ENCODE measurements around the gene SLC27A1.

Gene SLC27A1

DNA sequence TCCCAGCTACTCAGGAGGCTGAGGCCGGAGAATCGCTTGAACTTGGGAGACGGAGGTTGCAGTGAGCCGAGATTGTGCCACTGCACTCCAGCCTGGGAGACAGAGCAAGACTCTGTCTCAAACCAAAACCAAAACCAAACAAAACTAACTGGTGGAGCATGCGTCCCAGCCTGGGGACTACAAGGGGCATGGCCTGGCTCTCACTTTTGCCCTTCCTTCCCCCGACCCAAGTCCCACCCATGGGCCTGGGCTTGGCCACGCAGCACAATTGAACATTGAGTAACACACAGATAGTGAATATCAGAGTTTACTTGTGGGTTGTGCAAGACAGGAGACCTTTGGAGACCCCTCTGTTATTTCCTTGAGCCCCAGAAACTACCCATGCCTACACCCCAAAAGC is 35.1 kb upstream of the SLC27A1 start:
- TF ChIP-seq, protein P1, sequence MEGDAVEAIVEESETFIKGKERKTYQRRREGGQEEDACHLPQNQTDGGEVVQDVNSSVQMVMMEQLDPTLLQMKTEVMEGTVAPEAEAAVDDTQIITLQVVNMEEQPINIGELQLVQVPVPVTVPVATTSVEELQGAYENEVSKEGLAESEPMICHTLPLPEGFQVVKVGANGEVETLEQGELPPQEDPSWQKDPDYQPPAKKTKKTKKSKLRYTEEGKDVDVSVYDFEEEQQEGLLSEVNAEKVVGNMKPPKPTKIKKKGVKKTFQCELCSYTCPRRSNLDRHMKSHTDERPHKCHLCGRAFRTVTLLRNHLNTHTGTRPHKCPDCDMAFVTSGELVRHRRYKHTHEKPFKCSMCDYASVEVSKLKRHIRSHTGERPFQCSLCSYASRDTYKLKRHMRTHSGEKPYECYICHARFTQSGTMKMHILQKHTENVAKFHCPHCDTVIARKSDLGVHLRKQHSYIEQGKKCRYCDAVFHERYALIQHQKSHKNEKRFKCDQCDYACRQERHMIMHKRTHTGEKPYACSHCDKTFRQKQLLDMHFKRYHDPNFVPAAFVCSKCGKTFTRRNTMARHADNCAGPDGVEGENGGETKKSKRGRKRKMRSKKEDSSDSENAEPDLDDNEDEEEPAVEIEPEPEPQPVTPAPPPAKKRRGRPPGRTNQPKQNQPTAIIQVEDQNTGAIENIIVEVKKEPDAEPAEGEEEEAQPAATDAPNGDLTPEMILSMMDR (IDR thresholded peaks at IDR 0.05; ENCODE audit: extremely low read depth, insufficient read depth, missing control alignments), result no peak
- no peak for DNase-seq (ENCODE audit: low spot score)
- in situ Hi-C loops (cut with MboI; ENCODE audit: low pct_unique_long_range_greater_than_20kb, low sequenced_read_pairs, unreplicated experiment), result no loop called here

- no peak for DNase-seq (ENCODE audit: low spot score)
- TF ChIP-seq, protein P1 (IDR thresholded peaks at IDR 0.05; ENCODE audit: extremely low read depth, insufficient read depth, missing control alignments), result no peak
- in situ Hi-C loops (cut with MboI; ENCODE audit: low pct_unique_long_range_greater_than_20kb, low sequenced_read_pairs, unreplicated experiment), result no loop called here
Measured at GRCh38 chr19:17436094-17436873, 34.0 kb upstream of the SLC27A1 start.

GRCh38 chr19:17436874-17437267 is 33.5 kb upstream of the SLC27A1 start:
- TF ChIP-seq, protein P1 (IDR thresholded peaks at IDR 0.05; ENCODE audit: extremely low read depth, insufficient read depth, missing control alignments), result no peak
- DNase-seq (ENCODE audit: low spot score), result no peak
- in situ Hi-C loops (cut with MboI; ENCODE audit: low pct_unique_long_range_greater_than_20kb, low sequenced_read_pairs, unreplicated experiment), result no loop called here

- TF ChIP-seq, protein P1 (IDR thresholded peaks at IDR 0.05; ENCODE audit: extremely low read depth, insufficient read depth, missing control alignments), result peak; percentile 59
- peak; percentile 58 for DNase-seq (ENCODE audit: low spot score)
- in situ Hi-C loops (cut with MboI; ENCODE audit: low pct_unique_long_range_greater_than_20kb, low sequenced_read_pairs, unreplicated experiment), result no loop called here
Measured at GRCh38 chr19:17441241-17442021, 28.9 kb upstream of the SLC27A1 start.

DNA sequence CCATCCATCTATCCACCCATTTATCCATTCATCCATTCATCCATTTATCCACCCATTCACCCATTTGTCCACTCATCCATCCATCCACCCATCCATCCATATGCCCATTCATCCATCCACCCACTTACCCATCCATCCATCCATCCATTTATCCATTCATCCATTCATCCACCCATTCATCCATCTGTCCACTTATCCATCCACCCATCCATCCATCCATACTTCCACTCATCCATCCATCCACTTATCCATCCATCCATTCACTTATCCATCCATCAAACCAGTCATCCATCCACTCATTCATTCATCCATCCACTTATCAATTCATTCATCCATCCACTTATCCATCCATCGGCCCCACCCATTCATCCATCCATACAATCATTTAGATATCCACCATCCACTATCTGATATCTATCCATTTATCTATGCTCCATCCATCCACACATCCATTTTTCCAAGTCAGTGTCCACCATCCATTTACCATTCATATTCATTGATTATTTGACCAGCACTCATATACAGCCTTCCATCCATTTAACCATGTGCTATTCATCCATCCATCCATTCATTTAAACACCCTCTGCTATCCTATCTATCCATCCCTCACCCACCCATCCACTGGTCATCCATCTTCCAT is 24.7 kb upstream of the SLC27A1 start:
- no peak for DNase-seq (ENCODE audit: low spot score)
- TF ChIP-seq, protein P1 (IDR thresholded peaks at IDR 0.05; ENCODE audit: extremely low read depth, insufficient read depth, missing control alignments), result no peak
- in situ Hi-C loops (cut with MboI; ENCODE audit: low pct_unique_long_range_greater_than_20kb, low sequenced_read_pairs, unreplicated experiment), result no loop called here

GRCh38 chr19:17447704-17448130 is 22.6 kb upstream of the SLC27A1 start:
- DNase-seq (ENCODE audit: low spot score), result no peak
- TF ChIP-seq, protein P1 (IDR thresholded peaks at IDR 0.05; ENCODE audit: extremely low read depth, insufficient read depth, missing control alignments), result no peak
- in situ Hi-C loops (cut with MboI; ENCODE audit: low pct_unique_long_range_greater_than_20kb, low sequenced_read_pairs, unreplicated experiment), result no loop called here

All from GM13977 (cell line).